SK-N-SH (cell line): Measurements from ENCODE around the gene ENOX1. TPM values are rescaled to one million over a fixed set of nuclear protein-coding genes. Genes with fewer than 3 reads are reported as not detected.

Source experiments
- CTCF ChIA-PET: fragments of 300-600, 350-600 bp; formaldehyde crosslinking; extraction: SDS; loops from one replicate; lab custom pipeline; 2021; lab: Yijun Ruan, JAX
- POLR2A ChIA-PET: fragments of 350-600 bp; sonication (Branson Sonifier 250); formaldehyde crosslinking; extraction: SDS; loops from one replicate; lab custom pipeline; 2020; ENCODE audit warnings: antibody characterized with exemption, inconsistent platforms; lab: Yijun Ruan, JAX
- DNase-seq: peaks from one replicate; pipeline ENCODE4 v3.0.0; 2012
- H2AFZ ChIP-seq: fragments of 200-600 bp; sonication (generic); 2 replicates; pipeline ENCODE4 v1.8.1; 2016; ENCODE audit warnings: antibody characterized with exemption, mild to moderate bottlenecking, low read depth
- H3F3A ChIP-seq: fragments of 200-600 bp; sonication (generic); replicated peaks from 2 replicates; pipeline ENCODE3; 2016; ENCODE audit warnings: antibody characterized with exemption, mild to moderate bottlenecking; ENCODE audit not compliant: insufficient read depth
- H3K27ac ChIP-seq, 2 experiments: fragments of 200-500 bp in 1 of 2; fragments of 200-600 bp in 1 of 2; sonication (Bioruptor generic) in 1 of 2; sonication (generic), shearing (Covaris generic) in 1 of 2; 2 replicates each; pipeline versions ENCODE4 v1.5.1 to v1.6.1; 2014 to 2016; ENCODE audit warnings: low read depth in 2 of 2, inconsistent platforms in 1 of 2, low read length in 1 of 2, mild to moderate bottlenecking in 1 of 2, mixed read lengths in 1 of 2
- H3K27me3 ChIP-seq: fragments of 200-600 bp; sonication (generic), shearing (Covaris generic); 2 replicates; pipeline ENCODE4 v1.6.1; 2016; ENCODE audit warnings: mixed run types; ENCODE audit not compliant: insufficient read depth
- H3K36me3 ChIP-seq, 2 experiments: fragments of 200-500 bp in 1 of 2; fragments of 200-600 bp in 1 of 2; sonication (Bioruptor generic) in 1 of 2; sonication (generic) in 1 of 2; replicated peaks in 1 of 2; 2 replicates each; pipeline versions ENCODE3 to v1.5.1; 2014 to 2016; ENCODE audit warnings: low read length in 1 of 2, mild to moderate bottlenecking in 1 of 2; ENCODE audit not compliant: insufficient read depth in 2 of 2, control insufficient read depth in 1 of 2
- H3K4me1 ChIP-seq, 2 experiments: fragments of 200-500 bp in 1 of 2; fragments of 200-600 bp in 1 of 2; sonication (Bioruptor generic) in 1 of 2; sonication (generic), shearing (Covaris generic) in 1 of 2; 2 replicates each; pipeline versions ENCODE4 v1.5.1 to v1.6.1; 2014 to 2016; ENCODE audit warnings: low read depth in 1 of 2, low read length in 1 of 2, mixed run types in 1 of 2; ENCODE audit not compliant: insufficient read depth in 2 of 2, control insufficient read depth in 1 of 2
- H3K4me2 ChIP-seq: fragments of 200-600 bp; sonication (generic), shearing (Covaris generic); 2 replicates; pipeline ENCODE4 v1.6.1; 2017; ENCODE audit warnings: mixed run types
- H3K4me3 ChIP-seq, 2 experiments: fragments of 200-500 bp in 1 of 2; fragments of 200-600 bp in 1 of 2; sonication (Bioruptor generic) in 1 of 2; sonication (generic), shearing (Covaris generic) in 1 of 2; 2 replicates each; pipeline versions ENCODE4 v1.5.1 to v1.8.1; 2014 to 2016; ENCODE audit warnings: low read depth in 2 of 2, inconsistent platforms in 1 of 2, low read length in 1 of 2, mild to moderate bottlenecking in 1 of 2, mixed read lengths in 1 of 2, moderate library complexity in 1 of 2
- H3K79me2 ChIP-seq: fragments of 200-600 bp; sonication (generic); 2 replicates; pipeline ENCODE4 v1.8.1; 2017; ENCODE audit warnings: mild to moderate bottlenecking; ENCODE audit not compliant: insufficient read depth
- H3K9ac ChIP-seq: fragments of 200-600 bp; sonication (generic); 2 replicates; pipeline ENCODE4 v1.6.1; 2017; ENCODE audit warnings: mixed run types
- H3K9me2 ChIP-seq: fragments of 200-600 bp; sonication (generic); 2 replicates; pipeline ENCODE4 v1.6.1; 2017; ENCODE audit warnings: mixed run types
- H3K9me3 ChIP-seq: fragments of 200-600 bp; sonication (generic); 2 replicates; pipeline ENCODE4 v1.6.1; 2017; ENCODE audit warnings: mixed run types, mild to moderate bottlenecking, moderate library complexity
- H4K20me1 ChIP-seq: fragments of 200-600 bp; sonication (generic); 2 replicates; pipeline ENCODE4 v1.6.1; 2017; ENCODE audit warnings: mild to moderate bottlenecking, mixed run types; ENCODE audit not compliant: insufficient read depth
- CHD2 ChIP-seq: fragments of 150-350 bp; IDR thresholded peaks from 2 replicates; pipeline ENCODE4 v1.6.1; 2018; ENCODE audit warnings: low read length; ENCODE audit not compliant: partially characterized antibody
- ELF1 ChIP-seq: IDR thresholded peaks from 2 replicates; pipeline ENCODE4 v1.4.0; 2012
- EP300 ChIP-seq, 2 experiments: IDR thresholded peaks; 2 replicates each; pipeline versions ENCODE4 v1.4.0 to v1.6.1; 2012; ENCODE audit warnings: borderline replicate concordance in 1 of 2, low read depth in 1 of 2, low read length in 1 of 2
- EZH2phosphoT487 ChIP-seq: fragments of 200-600 bp; sonication (generic); IDR thresholded peaks from 2 replicates; pipeline ENCODE4 v1.6.1; 2017; ENCODE audit warnings: low read depth, mixed run types, mild to moderate bottlenecking, antibody characterized with exemption, moderate library complexity, borderline replicate concordance
- FOSL2 ChIP-seq: IDR thresholded peaks from 2 replicates; pipeline ENCODE4 v1.4.0; 2012; ENCODE audit warnings: low read depth, mild to moderate bottlenecking, moderate library complexity, borderline replicate concordance
- GATA2 ChIP-seq: sonication (generic); formaldehyde crosslinking; IDR thresholded peaks from 2 replicates; pipeline ENCODE4 v1.5.0; 2020; ENCODE audit warnings: mild to moderate bottlenecking, missing genetic modification reagents
- MAX ChIP-seq: IDR thresholded peaks from 2 replicates; pipeline ENCODE4 v1.4.0; 2012; ENCODE audit warnings: low read depth
- MEF2A ChIP-seq: IDR thresholded peaks from 2 replicates; pipeline ENCODE4 v1.4.0; 2012; ENCODE audit warnings: low read depth, borderline replicate concordance
- NRF1 ChIP-seq: IDR thresholded peaks from 2 replicates; pipeline ENCODE4 v1.6.1; 2012; ENCODE audit warnings: low read depth, mild to moderate bottlenecking, low read length
- PBX3 ChIP-seq: IDR thresholded peaks from 2 replicates; pipeline ENCODE4; 2012
- POLR2AphosphoS5 ChIP-seq: IDR thresholded peaks from 2 replicates; pipeline ENCODE4 v1.6.1; 2012; ENCODE audit warnings: low read depth, low read length
- RCOR1 ChIP-seq: fragments of 150-350 bp; IDR thresholded peaks from 2 replicates; pipeline ENCODE4 v1.6.1; 2017; ENCODE audit warnings: antibody characterized with exemption, low read length
- REST ChIP-seq: IDR thresholded peaks from 2 replicates; pipeline ENCODE4 v1.6.1; 2012; ENCODE audit warnings: mild to moderate bottlenecking, low read depth, low read length, moderate library complexity
- RFX5 ChIP-seq: IDR thresholded peaks from 2 replicates; pipeline ENCODE4 v1.6.1; 2012; ENCODE audit warnings: mild to moderate bottlenecking, improper control_type of control experiment, low read length
- RXRA ChIP-seq: IDR thresholded peaks from 2 replicates; pipeline ENCODE4 v1.4.0; 2012; ENCODE audit warnings: low read depth, mild to moderate bottlenecking, borderline replicate concordance
- TAF1 ChIP-seq: IDR thresholded peaks from 2 replicates; pipeline ENCODE4 v1.6.1; 2012; ENCODE audit warnings: low read depth, mild to moderate bottlenecking, low read length, moderate library complexity, borderline replicate concordance
- TCF12 ChIP-seq: IDR thresholded peaks from 2 replicates; pipeline ENCODE4 v1.4.0; 2012
- TEAD4 ChIP-seq: IDR thresholded peaks from 2 replicates; pipeline ENCODE4 v1.4.0; 2012; ENCODE audit warnings: mild to moderate bottlenecking, borderline replicate concordance; ENCODE audit not compliant: insufficient read depth
- WGBS: methylation state at CpG from one replicate; pipeline ENCODE4 v1.1.6; 2017; ENCODE audit warnings: low lambda C conversion rate; 5-methylcytosine and 5-hydroxymethylcytosine counted together
- polyA plus RNA-seq, 3 experiments: library from polyadenylated mRNA; depleted of rRNA; stranded (reverse); fragments of >200 nt; gene quantifications; 2 replicates each; pipeline ENCODE4 v1.2.3, GENCODE V29; 2012

Gene ENOX1
- polyA plus RNA-seq, 1 of the 3 experiments (the other 2 are of a cell fraction), result 5.8 TPM

DNA sequence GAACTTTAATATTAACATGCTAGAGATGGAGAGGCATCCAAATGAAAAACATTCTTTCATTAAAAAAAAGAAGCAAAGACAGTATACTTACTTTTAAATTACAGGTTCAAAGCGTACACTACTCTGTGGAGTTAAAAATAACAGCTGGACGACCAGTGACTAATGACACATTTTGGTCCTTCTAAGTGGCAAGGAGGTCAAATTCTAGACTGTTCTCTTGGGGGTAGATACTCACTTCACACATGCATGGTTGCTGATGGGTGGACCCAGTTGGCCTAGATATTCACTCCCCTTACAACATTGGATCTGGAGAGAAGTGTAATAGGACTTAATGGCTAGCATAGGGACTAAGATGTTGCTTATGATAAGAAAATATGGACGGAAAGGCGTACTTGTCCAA, 461.1 kb downstream of the ENOX1 start:
- Histone ChIP-seq H2AFZ (no peak overlapping the region), H3K79me2 (no peaks in the 10 kb centered on the region), H3K27me3 (no peaks in the 10 kb centered on the region), H3K4me1 (peaks cover 0 to 2% of the 10 kb centered on the region in 2 experiments; a peak in 1 of 4 replicates), H3K36me3 (no peaks in the 10 kb centered on the region), H4K20me1 (no peaks in the 10 kb centered on the region), H3F3A (no peaks in the 10 kb centered on the region), H3K9me2 (no peaks in the 10 kb centered on the region)
- no peak for DNase-seq
- WGBS, result 93% methylated on average over 4 of the region's 4 CpGs
- CTCF ChIA-PET, result no interaction called here
- POLR2A ChIA-PET, result no interaction called here
- TF ChIP-seq EP300 (IDR thresholded peaks at IDR 0.05; ENCODE audit: borderline replicate concordance in 1 of 2, low read depth in 1 of 2, low read length in 1 of 2) (no peak), TCF12 (no peak), REST (no peak), RCOR1 (no peak), CHD2 (no peak), TAF1 (no peak), FOSL2 (no peak), RFX5 (no peak), TEAD4 (no peak), RXRA (no peak)
- TF ChIP-seq, all 33 proteins: peak for 0
- H3K4me2 ChIP-seq, result no peak overlapping the region
- H3K4me3 ChIP-seq, result no peak overlapping the region
- no peak overlapping the region for H3K9ac ChIP-seq
- H3K27ac ChIP-seq, result no peak overlapping the region
- no peaks in the 10 kb centered on the region for H3K9me3 ChIP-seq

GRCh38 chr13:43324129-43324528, 462.6 kb downstream of the ENOX1 start:
- Histone ChIP-seq H3K27me3 (no peaks in the 10 kb centered on the region), H3K27ac (no peak overlapping the region), H3K4me3 (no peak overlapping the region), H4K20me1 (no peaks in the 10 kb centered on the region), H2AFZ (no peak overlapping the region), H3K9me3 (no peaks in the 10 kb centered on the region), H3K36me3 (no peaks in the 10 kb centered on the region), H3K9ac (no peak overlapping the region), H3K9me2 (no peaks in the 10 kb centered on the region), H3F3A (no peaks in the 10 kb centered on the region), H3K4me2 (no peak overlapping the region), H3K79me2 (no peaks in the 10 kb centered on the region), H3K4me1 (peaks cover 0 to 2% of the 10 kb centered on the region in 2 experiments; a peak in 1 of 4 replicates)
- POLR2A ChIA-PET, result no interaction called here
- CTCF ChIA-PET, result interaction anchor here (1.0 kb wide), 1 partner anchor 359 kb away, joined by 3 read pairs; no protein-coding TSS in a partner anchor
- DNase-seq, result no peak
- 98% methylated on average over 3 of the region's 3 CpGs for WGBS
- TF ChIP-seq EZH2phosphoT487 (no peak), PBX3 (no peak), REST (no peak), POLR2AphosphoS5 (no peak), ELF1 (no peak), GATA2 (CRISPR knock-in tag) (no peak), TAF1 (no peak), MAX (no peak), FOSL2 (no peak), NRF1 (no peak), CHD2 (no peak), MEF2A (no peak)
